HepG2 (cell line): ENCODE measurements around the gene FARSB. TPM values are rescaled to one million over a fixed set of nuclear protein-coding genes. Genes with fewer than 3 reads are reported as not detected.

Experiments used
- GTF3A ChIP-seq: sonication (generic); formaldehyde crosslinking; conservative IDR thresholded peaks from 2 replicates; pipeline ENCODE4 v1.4.0; 2020; ENCODE audit warnings: mild to moderate bottlenecking, missing genetic modification reagents
- MBD4 ChIP-seq: IDR thresholded peaks from 2 replicates; pipeline ENCODE4 v1.6.1; 2012; ENCODE audit warnings: low read length, inconsistent platforms, borderline replicate concordance
- RBM39 ChIP-seq: fragments of 200-400 bp; formaldehyde crosslinking; IDR thresholded peaks from one replicate; pipeline ENCODE4 v1.6.1; 2018; ENCODE audit warnings: antibody characterized with exemption, mild to moderate bottlenecking, low read depth, low read length; ENCODE audit not compliant: poor library complexity, severe bottlenecking
- SMAD3 ChIP-seq: sonication (generic); formaldehyde crosslinking; IDR thresholded peaks from 2 replicates; pipeline ENCODE4 v1.4.0; 2020; ENCODE audit warnings: missing genetic modification reagents
- SP4 ChIP-seq: sonication (generic); formaldehyde crosslinking; IDR thresholded peaks from 2 replicates; pipeline ENCODE4 v1.8.1; 2023; ENCODE audit warnings: mild to moderate bottlenecking, missing genetic modification reagents
- SPEN ChIP-seq: sonication (generic); formaldehyde crosslinking; IDR thresholded peaks from 2 replicates; pipeline ENCODE4 v1.5.1; 2020; ENCODE audit warnings: low read depth, mild to moderate bottlenecking, missing genetic modification reagents
- STAG1 ChIP-seq: sonication (generic); formaldehyde crosslinking; IDR thresholded peaks from 2 replicates; pipeline ENCODE4 v1.4.0; 2020; ENCODE audit warnings: missing genetic modification reagents
- TP53 ChIP-seq: sonication (generic); formaldehyde crosslinking; conservative IDR thresholded peaks from 2 replicates; pipeline ENCODE4 v1.4.0; 2020; ENCODE audit warnings: missing genetic modification reagents
- ZBTB49 ChIP-seq: sonication (generic); formaldehyde crosslinking; IDR thresholded peaks from 2 replicates; pipeline ENCODE4 v1.4.0; 2020; ENCODE audit warnings: missing genetic modification reagents, borderline replicate concordance
- ZBTB8A ChIP-seq: sonication (generic); formaldehyde crosslinking; IDR thresholded peaks from 2 replicates; pipeline ENCODE4 v1.4.0; 2020; ENCODE audit warnings: mild to moderate bottlenecking, low read depth, missing genetic modification reagents, borderline replicate concordance
- ZNF205 ChIP-seq: IDR thresholded peaks from 2 replicates; pipeline ENCODE4 v1.6.1; 2018; ENCODE audit warnings: missing biosample characterization, missing genetic modification reagents
- ZNF430 ChIP-seq: sonication (generic); formaldehyde crosslinking; IDR thresholded peaks from 2 replicates; pipeline ENCODE4 v1.9.0; 2021; ENCODE audit warnings: mild to moderate bottlenecking, missing genetic modification reagents
- ZNF460 ChIP-seq: sonication (generic); formaldehyde crosslinking; IDR thresholded peaks from 2 replicates; pipeline ENCODE4 v1.5.1; 2020; ENCODE audit warnings: missing genetic modification reagents, mild to moderate bottlenecking, borderline replicate concordance
- ZNF503 ChIP-seq: sonication (generic); formaldehyde crosslinking; IDR thresholded peaks from 2 replicates; pipeline ENCODE4 v1.4.0; 2020; ENCODE audit warnings: missing genetic modification reagents
- ZNF562 ChIP-seq: sonication (generic); formaldehyde crosslinking; IDR thresholded peaks from 2 replicates; pipeline ENCODE4 v1.8.0; 2022; ENCODE audit warnings: missing genetic modification reagents, borderline replicate concordance
- ZNF672 ChIP-seq: sonication (generic); formaldehyde crosslinking; IDR thresholded peaks from 2 replicates; pipeline ENCODE4 v1.8.1; 2022; ENCODE audit warnings: missing genetic modification reagents
- polyA plus RNA-seq, 8 experiments: library from polyadenylated mRNA; depleted of rRNA in 3 of 8; stranded (reverse) in 7 of 8; unstranded in 1 of 8; fragments of >200 nt; fragmentation: Illumina TruSeq in 4 of 8; extraction: Trizol in 4 of 8; gene quantifications; 2 replicates each; pipeline versions ENCODE4 v1.2.1 to v1.2.3, GENCODE V29; 2011 to 2016; ENCODE audit warnings: low read depth in 4 of 8, missing spikeins in 1 of 8, mixed read lengths in 1 of 8; ENCODE audit not compliant: insufficient read depth in 1 of 8
- total RNA-seq, 5 experiments: library from RNA; depleted of rRNA; stranded (reverse); fragments of >200 nt; fragmentation: Illumina TruSeq; extraction: Trizol; gene quantifications; 2 replicates each; pipeline ENCODE4 v1.2.3, GENCODE V29; 2016; ENCODE audit warnings: low read depth in 1 of 5
- TF ChIP-seq, protein P1 (sequence below): sonication (generic); formaldehyde crosslinking; IDR thresholded peaks from 2 replicates; pipeline ENCODE4 v1.4.0; 2020; ENCODE audit warnings: mild to moderate bottlenecking, missing genetic modification reagents
- TF ChIP-seq, protein P2 (sequence below): sonication (generic); formaldehyde crosslinking; IDR thresholded peaks from 2 replicates; pipeline ENCODE4 v1.8.0; 2022; ENCODE audit warnings: missing genetic modification reagents, mild to moderate bottlenecking, borderline replicate concordance

Gene FARSB
- total and polyA plus RNA-seq, 2 of the 13 experiments (the other 11 are each of a cell fraction or from before 2014, with no cell fraction given), result 23.3 to 45.9 TPM

DNA sequence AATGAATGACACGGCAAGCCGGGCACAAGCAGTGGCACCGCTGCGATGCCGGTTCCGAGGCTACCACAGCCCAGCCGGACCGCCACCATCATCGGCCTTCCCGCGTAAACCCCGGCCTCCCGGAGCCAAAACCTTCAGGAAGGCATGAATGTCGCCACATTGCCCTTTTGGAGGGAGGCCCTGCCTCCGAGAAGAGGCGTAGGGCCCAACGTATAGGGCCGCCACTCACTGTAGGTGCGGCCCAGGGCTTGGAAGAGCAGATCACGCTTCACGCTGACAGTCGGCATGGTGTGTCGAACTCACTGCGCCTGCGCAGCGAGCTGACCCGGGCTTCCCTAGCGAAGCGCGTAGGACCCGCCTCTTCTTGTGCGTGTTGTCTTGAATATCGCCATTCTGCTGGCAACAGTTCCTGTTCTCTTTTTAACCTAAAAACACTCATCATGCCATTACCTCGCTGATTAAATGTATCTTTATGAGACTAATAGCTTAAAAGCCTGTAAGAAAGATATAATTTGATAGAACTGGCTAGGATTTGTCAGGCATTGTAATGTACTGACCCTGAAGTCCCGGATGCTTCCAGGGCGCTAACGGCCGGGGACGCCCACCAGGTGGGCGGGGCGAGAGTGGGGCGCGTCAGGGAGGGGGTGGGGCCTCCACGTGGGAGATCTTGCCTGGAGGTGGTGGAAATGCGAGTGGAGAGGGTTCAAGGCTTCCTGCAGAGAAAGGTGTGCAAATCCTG, at the start of gene FARSB (continued):
- peak; percentile 73; the same call in 1 of the 2 replicates for TF ChIP-seq ZNF430 (CRISPR knock-in tag)
- peak; percentile 68; the same call in 1 of the 2 replicates for TF ChIP-seq ZNF205 (CRISPR knock-in tag)
- TF ChIP-seq TP53 (CRISPR knock-in tag), result no peak
- no peak for TF ChIP-seq ZNF562 (CRISPR knock-in tag)
- no peak for TF ChIP-seq ZNF503 (CRISPR knock-in tag)
- TF ChIP-seq SP4 (CRISPR knock-in tag), result peak; percentile 78
- TF ChIP-seq, protein P1, sequence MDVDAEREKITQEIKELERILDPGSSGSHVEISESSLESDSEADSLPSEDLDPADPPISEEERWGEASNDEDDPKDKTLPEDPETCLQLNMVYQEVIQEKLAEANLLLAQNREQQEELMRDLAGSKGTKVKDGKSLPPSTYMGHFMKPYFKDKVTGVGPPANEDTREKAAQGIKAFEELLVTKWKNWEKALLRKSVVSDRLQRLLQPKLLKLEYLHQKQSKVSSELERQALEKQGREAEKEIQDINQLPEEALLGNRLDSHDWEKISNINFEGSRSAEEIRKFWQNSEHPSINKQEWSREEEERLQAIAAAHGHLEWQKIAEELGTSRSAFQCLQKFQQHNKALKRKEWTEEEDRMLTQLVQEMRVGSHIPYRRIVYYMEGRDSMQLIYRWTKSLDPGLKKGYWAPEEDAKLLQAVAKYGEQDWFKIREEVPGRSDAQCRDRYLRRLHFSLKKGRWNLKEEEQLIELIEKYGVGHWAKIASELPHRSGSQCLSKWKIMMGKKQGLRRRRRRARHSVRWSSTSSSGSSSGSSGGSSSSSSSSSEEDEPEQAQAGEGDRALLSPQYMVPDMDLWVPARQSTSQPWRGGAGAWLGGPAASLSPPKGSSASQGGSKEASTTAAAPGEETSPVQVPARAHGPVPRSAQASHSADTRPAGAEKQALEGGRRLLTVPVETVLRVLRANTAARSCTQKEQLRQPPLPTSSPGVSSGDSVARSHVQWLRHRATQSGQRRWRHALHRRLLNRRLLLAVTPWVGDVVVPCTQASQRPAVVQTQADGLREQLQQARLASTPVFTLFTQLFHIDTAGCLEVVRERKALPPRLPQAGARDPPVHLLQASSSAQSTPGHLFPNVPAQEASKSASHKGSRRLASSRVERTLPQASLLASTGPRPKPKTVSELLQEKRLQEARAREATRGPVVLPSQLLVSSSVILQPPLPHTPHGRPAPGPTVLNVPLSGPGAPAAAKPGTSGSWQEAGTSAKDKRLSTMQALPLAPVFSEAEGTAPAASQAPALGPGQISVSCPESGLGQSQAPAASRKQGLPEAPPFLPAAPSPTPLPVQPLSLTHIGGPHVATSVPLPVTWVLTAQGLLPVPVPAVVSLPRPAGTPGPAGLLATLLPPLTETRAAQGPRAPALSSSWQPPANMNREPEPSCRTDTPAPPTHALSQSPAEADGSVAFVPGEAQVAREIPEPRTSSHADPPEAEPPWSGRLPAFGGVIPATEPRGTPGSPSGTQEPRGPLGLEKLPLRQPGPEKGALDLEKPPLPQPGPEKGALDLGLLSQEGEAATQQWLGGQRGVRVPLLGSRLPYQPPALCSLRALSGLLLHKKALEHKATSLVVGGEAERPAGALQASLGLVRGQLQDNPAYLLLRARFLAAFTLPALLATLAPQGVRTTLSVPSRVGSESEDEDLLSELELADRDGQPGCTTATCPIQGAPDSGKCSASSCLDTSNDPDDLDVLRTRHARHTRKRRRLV (CRISPR knock-in tag), result peak; percentile 77; the same call in 1 of the 2 replicates
- TF ChIP-seq, protein P2, sequence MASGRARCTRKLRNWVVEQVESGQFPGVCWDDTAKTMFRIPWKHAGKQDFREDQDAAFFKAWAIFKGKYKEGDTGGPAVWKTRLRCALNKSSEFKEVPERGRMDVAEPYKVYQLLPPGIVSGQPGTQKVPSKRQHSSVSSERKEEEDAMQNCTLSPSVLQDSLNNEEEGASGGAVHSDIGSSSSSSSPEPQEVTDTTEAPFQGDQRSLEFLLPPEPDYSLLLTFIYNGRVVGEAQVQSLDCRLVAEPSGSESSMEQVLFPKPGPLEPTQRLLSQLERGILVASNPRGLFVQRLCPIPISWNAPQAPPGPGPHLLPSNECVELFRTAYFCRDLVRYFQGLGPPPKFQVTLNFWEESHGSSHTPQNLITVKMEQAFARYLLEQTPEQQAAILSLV (CRISPR knock-in tag), result peak; percentile 91; the same call in 1 of the 2 replicates
- no peak; the same call in 1 of the 2 replicates for TF ChIP-seq STAG1 (CRISPR knock-in tag)
- TF ChIP-seq ZNF672 (CRISPR knock-in tag), result no peak
- no peak for TF ChIP-seq ZBTB49 (CRISPR knock-in tag)
- TF ChIP-seq MBD4, result no peak
- no peak for TF ChIP-seq ZNF460 (CRISPR knock-in tag)
- peak; percentile 40; the same call in 1 of the 2 replicates for TF ChIP-seq SMAD3 (CRISPR knock-in tag)
- peak; percentile 55 for TF ChIP-seq RBM39
- no peak for TF ChIP-seq GTF3A (CRISPR knock-in tag)
- no peak; the same call in 1 of the 2 replicates for TF ChIP-seq ZBTB8A
- peak; percentile 95 for TF ChIP-seq SPEN (CRISPR knock-in tag)
